ENCODE measurements around the gene TMEM88. TPM values are rescaled to one million over a fixed set of nuclear protein-coding genes. Genes with fewer than 3 reads are reported as not detected.

The TMEM88 gene
- total RNA-seq, 1 experiment from 2014 or later = 2.8 TPM

DNA sequence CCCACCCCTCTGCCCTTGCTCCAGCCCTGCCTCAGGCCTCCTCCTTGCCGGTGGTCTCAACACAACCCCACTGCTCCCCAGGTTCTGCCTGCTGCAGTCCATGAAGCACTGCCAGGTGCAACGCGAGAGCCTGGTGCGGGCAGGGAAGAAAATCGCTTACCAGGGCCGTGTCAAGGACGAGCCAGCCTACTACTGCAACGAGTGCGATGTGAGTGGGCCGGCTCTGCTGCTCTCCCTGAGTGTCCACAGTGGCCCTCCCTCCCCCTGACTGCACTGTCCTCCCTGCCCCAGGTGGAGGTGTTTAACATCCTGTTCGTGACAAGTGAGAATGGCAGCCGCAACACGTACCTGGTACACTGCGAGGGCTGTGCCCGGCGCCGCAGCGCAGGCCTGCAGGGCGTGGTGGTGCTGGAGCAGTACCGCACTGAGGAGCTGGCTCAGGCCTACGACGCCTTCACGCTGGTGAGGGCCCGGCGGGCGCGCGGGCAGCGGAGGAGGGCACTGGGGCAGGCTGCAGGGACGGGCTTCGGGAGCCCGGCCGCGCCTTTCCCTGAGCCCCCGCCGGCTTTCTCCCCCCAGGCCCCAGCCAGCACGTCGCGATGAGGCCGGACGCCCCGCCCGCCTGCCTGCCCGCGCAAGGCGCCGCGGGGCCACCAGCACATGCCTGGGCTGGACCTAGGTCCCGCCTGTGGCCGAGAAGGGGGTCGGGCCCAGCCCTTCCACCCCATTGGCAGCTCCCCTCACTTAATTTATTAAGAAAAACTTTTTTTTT, 1.8 kb upstream of the TMEM88 start:
- no peak overlapping the region for H3K27ac ChIP-seq (ENCODE audit: low read depth, low read length)
- BruUV-seq (replicated peaks) = no TSS peak
- DNase-seq (ENCODE audit: low read depth, low spot score) (no peak), ATAC-seq (no peak)
- intact Hi-C loops (cut with micrococcal nuclease) = no loop called here
- ChIA-PET POLR2A (no interaction called here), CTCF (interaction anchor here (0.5 kb wide), 1 partner anchor 27 kb away, joined by 3 read pairs; no protein-coding TSS in a partner anchor), RAD21 (ENCODE audit: low non-redundant PET in 1 of 2, low total read pairs in 2 of 2, uncharacterized antibody in 2 of 2, unreplicated experiment in 2 of 2) (no interaction called here)
- H3K9me2 ChIP-seq (ENCODE audit: insufficient read depth) = no peaks in the 10 kb centered on the region
- H3K9ac ChIP-seq (ENCODE audit: low read length) = no peak overlapping the region
- H3K4me3 ChIP-seq (replicated peaks in 1 of 2; ENCODE audit: low read depth in 1 of 2, low read length in 2 of 2) = no peak overlapping the region
- no peak for TF ChIP-seq EZH2 (IDR thresholded peaks at IDR 0.05)
- TF ChIP-seq ZNF274 (IDR thresholded peaks at IDR 0.05; ENCODE audit: low read depth, low read length) = no peak
- TF ChIP-seq YY1 (IDR thresholded peaks at IDR 0.05; ENCODE audit: extremely low read depth, insufficient replicate concordance, low read depth, low read length) = no peak
- no peak for TF ChIP-seq JUND (IDR thresholded peaks at IDR 0.05)
- TF ChIP-seq RAD21 (IDR thresholded peaks at IDR 0.05; ENCODE audit: low read depth) = no peak
- TF ChIP-seq CEBPB (IDR thresholded peaks at IDR 0.05; ENCODE audit: low read depth) = no peak
- H3K79me2 ChIP-seq (ENCODE audit: insufficient read depth, low read length) = peaks cover 42% of the 10 kb centered on the region
- H3K9me3 ChIP-seq (ENCODE audit: control insufficient read depth in 1 of 2, insufficient read depth in 1 of 2, low read depth in 1 of 2, low read length in 2 of 2) = no peaks in the 10 kb centered on the region
- no peaks in the 10 kb centered on the region for H4K20me1 ChIP-seq (ENCODE audit: insufficient read depth)
- H3K27me3 ChIP-seq (ENCODE audit: insufficient read depth, low read length) = no peaks in the 10 kb centered on the region
- H3K4me2 ChIP-seq (ENCODE audit: low read length) = no peak overlapping the region
- peaks cover 20 to 43% of the 10 kb centered on the region in 2 experiments for H3K4me1 ChIP-seq (ENCODE audit: control insufficient read depth in 1 of 2, insufficient read depth in 2 of 2, low read length in 2 of 2)
- no peak overlapping the region for H2AFZ ChIP-seq (ENCODE audit: low read depth, low read length, poor library complexity, severe bottlenecking)
- peaks cover 18 to 27% of the 10 kb centered on the region in 2 experiments for H3K36me3 ChIP-seq (ENCODE audit: control insufficient read depth in 1 of 2, insufficient read depth in 2 of 2, low read length in 2 of 2)

DNA sequence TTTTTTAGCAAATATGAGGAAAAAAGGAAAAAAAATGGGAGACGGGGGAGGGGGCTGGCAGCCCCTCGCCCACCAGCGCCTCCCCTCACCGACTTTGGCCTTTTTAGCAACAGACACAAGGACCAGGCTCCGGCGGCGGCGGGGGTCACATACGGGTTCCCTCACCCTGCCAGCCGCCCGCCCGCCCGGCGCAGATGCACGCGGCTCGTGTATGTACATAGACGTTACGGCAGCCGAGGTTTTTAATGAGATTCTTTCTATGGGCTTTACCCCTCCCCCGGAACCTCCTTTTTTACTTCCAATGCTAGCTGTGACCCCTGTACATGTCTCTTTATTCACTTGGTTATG, 1.2 kb upstream of the TMEM88 start:
- H3K36me3 ChIP-seq (ENCODE audit: control insufficient read depth in 1 of 2, insufficient read depth in 2 of 2, low read length in 2 of 2) = peaks cover 13 to 27% of the 10 kb centered on the region in 2 experiments
- no TSS peak for BruUV-seq (replicated peaks)
- no peaks in the 10 kb centered on the region for H3K27me3 ChIP-seq (ENCODE audit: insufficient read depth, low read length)
- H3K79me2 ChIP-seq (ENCODE audit: insufficient read depth, low read length) = peaks cover 47% of the 10 kb centered on the region
- H3K9me2 ChIP-seq (ENCODE audit: insufficient read depth) = no peaks in the 10 kb centered on the region
- no peak overlapping the region for H3K4me3 ChIP-seq (replicated peaks in 1 of 2; ENCODE audit: low read depth in 1 of 2, low read length in 2 of 2)
- ATAC-seq = no peak
- ChIA-PET RAD21 (ENCODE audit: low non-redundant PET in 1 of 2, low total read pairs in 2 of 2, uncharacterized antibody in 2 of 2, unreplicated experiment in 2 of 2) (no interaction called here), POLR2A (no interaction called here), CTCF (interaction anchor here (0.5 kb wide), 1 partner anchor 27 kb away, joined by 3 read pairs; no protein-coding TSS in a partner anchor)
- no peaks in the 10 kb centered on the region for H4K20me1 ChIP-seq (ENCODE audit: insufficient read depth)
- no peaks in the 10 kb centered on the region for H3K9me3 ChIP-seq (ENCODE audit: control insufficient read depth in 1 of 2, insufficient read depth in 1 of 2, low read depth in 1 of 2, low read length in 2 of 2)
- H3K9ac ChIP-seq (ENCODE audit: low read length) = no peak overlapping the region
- no peak overlapping the region for H3K27ac ChIP-seq (ENCODE audit: low read depth, low read length)
- H3K4me2 ChIP-seq (ENCODE audit: low read length) = no peak overlapping the region
- peaks cover 20 to 44% of the 10 kb centered on the region in 2 experiments for H3K4me1 ChIP-seq (ENCODE audit: control insufficient read depth in 1 of 2, insufficient read depth in 2 of 2, low read length in 2 of 2)
- DNase-seq (ENCODE audit: low read depth, low spot score) = no peak
- intact Hi-C loops (cut with micrococcal nuclease) = no loop called here
- no peak overlapping the region for H2AFZ ChIP-seq (ENCODE audit: low read depth, low read length, poor library complexity, severe bottlenecking)
- TF ChIP-seq POLR2AphosphoS5 (IDR thresholded peaks at IDR 0.05; ENCODE audit: low read depth, low read length) (no peak), ELF1 (IDR thresholded peaks at IDR 0.05; ENCODE audit: borderline replicate concordance, low read depth) (no peak), RAD21 (IDR thresholded peaks at IDR 0.05; ENCODE audit: low read depth) (no peak), EZH2 (IDR thresholded peaks at IDR 0.05) (no peak), CBX3 (IDR thresholded peaks at IDR 0.05; ENCODE audit: low read depth) (no peak), EZH2phosphoT487 (IDR thresholded peaks at IDR 0.05; ENCODE audit: borderline replicate concordance) (no peak), YY1 (IDR thresholded peaks at IDR 0.05; ENCODE audit: extremely low read depth, insufficient replicate concordance, low read depth, low read length) (no peak), FOSL1 (IDR thresholded peaks at IDR 0.05; ENCODE audit: low read depth) (no peak), EGR1 (IDR thresholded peaks at IDR 0.05; ENCODE audit: low read depth) (no peak), SIN3A (IDR thresholded peaks at IDR 0.05; ENCODE audit: low read depth) (no peak), SRF (IDR thresholded peaks at IDR 0.05; ENCODE audit: low read depth) (no peak)
- TF ChIP-seq, protein P1, sequence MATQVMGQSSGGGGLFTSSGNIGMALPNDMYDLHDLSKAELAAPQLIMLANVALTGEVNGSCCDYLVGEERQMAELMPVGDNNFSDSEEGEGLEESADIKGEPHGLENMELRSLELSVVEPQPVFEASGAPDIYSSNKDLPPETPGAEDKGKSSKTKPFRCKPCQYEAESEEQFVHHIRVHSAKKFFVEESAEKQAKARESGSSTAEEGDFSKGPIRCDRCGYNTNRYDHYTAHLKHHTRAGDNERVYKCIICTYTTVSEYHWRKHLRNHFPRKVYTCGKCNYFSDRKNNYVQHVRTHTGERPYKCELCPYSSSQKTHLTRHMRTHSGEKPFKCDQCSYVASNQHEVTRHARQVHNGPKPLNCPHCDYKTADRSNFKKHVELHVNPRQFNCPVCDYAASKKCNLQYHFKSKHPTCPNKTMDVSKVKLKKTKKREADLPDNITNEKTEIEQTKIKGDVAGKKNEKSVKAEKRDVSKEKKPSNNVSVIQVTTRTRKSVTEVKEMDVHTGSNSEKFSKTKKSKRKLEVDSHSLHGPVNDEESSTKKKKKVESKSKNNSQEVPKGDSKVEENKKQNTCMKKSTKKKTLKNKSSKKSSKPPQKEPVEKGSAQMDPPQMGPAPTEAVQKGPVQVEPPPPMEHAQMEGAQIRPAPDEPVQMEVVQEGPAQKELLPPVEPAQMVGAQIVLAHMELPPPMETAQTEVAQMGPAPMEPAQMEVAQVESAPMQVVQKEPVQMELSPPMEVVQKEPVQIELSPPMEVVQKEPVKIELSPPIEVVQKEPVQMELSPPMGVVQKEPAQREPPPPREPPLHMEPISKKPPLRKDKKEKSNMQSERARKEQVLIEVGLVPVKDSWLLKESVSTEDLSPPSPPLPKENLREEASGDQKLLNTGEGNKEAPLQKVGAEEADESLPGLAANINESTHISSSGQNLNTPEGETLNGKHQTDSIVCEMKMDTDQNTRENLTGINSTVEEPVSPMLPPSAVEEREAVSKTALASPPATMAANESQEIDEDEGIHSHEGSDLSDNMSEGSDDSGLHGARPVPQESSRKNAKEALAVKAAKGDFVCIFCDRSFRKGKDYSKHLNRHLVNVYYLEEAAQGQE (IDR thresholded peaks at IDR 0.05; ENCODE audit: low read depth) = no peak
- TF ChIP-seq, protein P2, sequence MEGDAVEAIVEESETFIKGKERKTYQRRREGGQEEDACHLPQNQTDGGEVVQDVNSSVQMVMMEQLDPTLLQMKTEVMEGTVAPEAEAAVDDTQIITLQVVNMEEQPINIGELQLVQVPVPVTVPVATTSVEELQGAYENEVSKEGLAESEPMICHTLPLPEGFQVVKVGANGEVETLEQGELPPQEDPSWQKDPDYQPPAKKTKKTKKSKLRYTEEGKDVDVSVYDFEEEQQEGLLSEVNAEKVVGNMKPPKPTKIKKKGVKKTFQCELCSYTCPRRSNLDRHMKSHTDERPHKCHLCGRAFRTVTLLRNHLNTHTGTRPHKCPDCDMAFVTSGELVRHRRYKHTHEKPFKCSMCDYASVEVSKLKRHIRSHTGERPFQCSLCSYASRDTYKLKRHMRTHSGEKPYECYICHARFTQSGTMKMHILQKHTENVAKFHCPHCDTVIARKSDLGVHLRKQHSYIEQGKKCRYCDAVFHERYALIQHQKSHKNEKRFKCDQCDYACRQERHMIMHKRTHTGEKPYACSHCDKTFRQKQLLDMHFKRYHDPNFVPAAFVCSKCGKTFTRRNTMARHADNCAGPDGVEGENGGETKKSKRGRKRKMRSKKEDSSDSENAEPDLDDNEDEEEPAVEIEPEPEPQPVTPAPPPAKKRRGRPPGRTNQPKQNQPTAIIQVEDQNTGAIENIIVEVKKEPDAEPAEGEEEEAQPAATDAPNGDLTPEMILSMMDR (IDR thresholded peaks at IDR 0.05 in 2 of 3, conservative IDR thresholded peaks at IDR 0.05 in 1 of 3; ENCODE audit: borderline replicate concordance in 1 of 3, insufficient read depth in 1 of 3, low read depth in 2 of 3, low read length in 2 of 3) = no peak

Measured in HCT116 (cell line).